ENCODE results near the gene ARGLU1. TPM values are rescaled to one million over a fixed set of nuclear protein-coding genes. Genes with fewer than 3 reads are reported as not detected.
A peak's percentile ranks its signal among the peaks of the same experiment; 100 is the strongest.

Gene ARGLU1
- total and polyA plus RNA-seq, 10 donors: 99.5 to 204 (median 135) TPM

GRCh38 chr13:106525865-106526264 is 42.1 kb downstream of the ARGLU1 start:
- Histone ChIP-seq H3K4me1 (peaks cover 0 to 8% (median 0%) of the 10 kb centered on the region in 6 donors), H3K27ac (no peak overlapping the region), H3K9me3 (no peaks in the 10 kb centered on the region), H3K36me3 (no peaks in the 10 kb centered on the region), H3K4me3 (no peak overlapping the region), H3K27me3 (replicated peaks in 1 of 7) (peaks cover 0 to 19% (median 0%) of the 10 kb centered on the region in 7 donors)
- intact Hi-C loops (cut with DNase I; ENCODE audit: low total_unique reads): no loop called here
- no peak for DNase-seq
- TF ChIP-seq POLR2AphosphoS5 (IDR thresholded peaks at IDR 0.05): no peak
- no peak for TF ChIP-seq POLR2A (IDR thresholded peaks at IDR 0.05)
- TF ChIP-seq CTCF (IDR thresholded peaks at IDR 0.05 in 8 of 11, conservative IDR thresholded peaks at IDR 0.05 in 3 of 11): no peak
- WGBS, 5 donors: 77 to 90% (median 86%) methylated on average over 3 of the region's 3 CpGs

GRCh38 chr13:106524108-106524507 is 43.8 kb downstream of the ARGLU1 start:
- TF ChIP-seq CTCF (IDR thresholded peaks at IDR 0.05 in 8 of 11, conservative IDR thresholded peaks at IDR 0.05 in 3 of 11): no peak
- TF ChIP-seq POLR2AphosphoS5 (IDR thresholded peaks at IDR 0.05): no peak
- TF ChIP-seq POLR2A (IDR thresholded peaks at IDR 0.05): no peak
- peaks cover 0 to 8% (median 0%) of the 10 kb centered on the region in 7 donors for H3K27me3 ChIP-seq (replicated peaks in 1 of 7)
- H3K27ac ChIP-seq: no peak overlapping the region
- WGBS, 5 donors: 56 to 85% (median 65%) methylated on average over 2 of the region's 2 CpGs
- no peak overlapping the region for H3K4me3 ChIP-seq
- no peak for DNase-seq
- H3K4me1 ChIP-seq: peaks cover 0 to 13% (median 0%) of the 10 kb centered on the region in 6 donors
- H3K9me3 ChIP-seq: no peaks in the 10 kb centered on the region
- intact Hi-C loops (cut with DNase I; ENCODE audit: low total_unique reads): no loop called here
- H3K36me3 ChIP-seq: no peaks in the 10 kb centered on the region

- Histone ChIP-seq H3K4me1 (peaks cover 0 to 13% (median 0%) of the 10 kb centered on the region in 6 donors), H3K27ac (peak overlapping the region in 1 of 8 donors; percentile 43), H3K9me3 (no peaks in the 10 kb centered on the region), H3K27me3 (replicated peaks in 1 of 7) (peaks cover 0 to 5% (median 0%) of the 10 kb centered on the region in 7 donors), H3K4me3 (peak overlapping the region in 1 of 8 donors; percentile 3), H3K36me3 (no peaks in the 10 kb centered on the region)
- no peak for DNase-seq
- 68 to 82% (median 74%) methylated on average over 3 of the region's 3 CpGs for WGBS, 5 donors
- no peak for TF ChIP-seq POLR2AphosphoS5 (IDR thresholded peaks at IDR 0.05)
- TF ChIP-seq POLR2A (IDR thresholded peaks at IDR 0.05): no peak
- TF ChIP-seq CTCF (IDR thresholded peaks at IDR 0.05 in 8 of 11, conservative IDR thresholded peaks at IDR 0.05 in 3 of 11): no peak
- intact Hi-C loops (cut with DNase I; ENCODE audit: low total_unique reads): no loop called here
Measured at GRCh38 chr13:106523576-106523975, 44.4 kb downstream of the ARGLU1 start.

- no peaks in the 10 kb centered on the region for H3K9me3 ChIP-seq
- DNase-seq: no peak
- peaks cover 0 to 5% (median 0%) of the 10 kb centered on the region in 7 donors for H3K27me3 ChIP-seq (replicated peaks in 1 of 7)
- peak overlapping the region in 2 of 8 donors; percentile 3 to 10 for H3K4me3 ChIP-seq
- H3K27ac ChIP-seq: peak overlapping the region in 2 of 8 donors; percentile 4 to 43
- no peak for TF ChIP-seq POLR2A (IDR thresholded peaks at IDR 0.05)
- TF ChIP-seq POLR2AphosphoS5 (IDR thresholded peaks at IDR 0.05): no peak
- TF ChIP-seq CTCF (IDR thresholded peaks at IDR 0.05 in 8 of 11, conservative IDR thresholded peaks at IDR 0.05 in 3 of 11): no peak
- H3K36me3 ChIP-seq: no peaks in the 10 kb centered on the region
- H3K4me1 ChIP-seq: peaks cover 0 to 13% (median 0%) of the 10 kb centered on the region in 6 donors
- intact Hi-C loops (cut with DNase I; ENCODE audit: low total_unique reads): no loop called here
- 59 to 75% (median 69%) methylated on average over 7 of the region's 7 CpGs for WGBS, 5 donors
Measured at GRCh38 chr13:106522898-106523525, 44.9 kb downstream of the ARGLU1 start.
